HEK293 (cell line): ENCODE measurements around the gene HLA-DOB.

Experiments
- FEZF1 ChIP-seq: fragments of 450-650 bp; formaldehyde crosslinking; IDR thresholded peaks from 2 replicates; pipeline ENCODE4 v1.5.1; 2016; ENCODE audit warnings: missing biosample characterization, missing genetic modification characterization
- PBX3 ChIP-seq: sonication (generic); formaldehyde crosslinking; IDR thresholded peaks from 2 replicates; pipeline ENCODE4 v1.8.1; 2022; ENCODE audit warnings: mild to moderate bottlenecking, moderate library complexity, missing genetic modification reagents
- PRDM10 ChIP-seq: fragments of 450-650 bp; formaldehyde crosslinking; IDR thresholded peaks from 2 replicates; pipeline ENCODE4 v1.5.1; 2016; ENCODE audit warnings: missing biosample characterization, missing genetic modification characterization
- PRDM2 ChIP-seq: fragments of 450-650 bp; formaldehyde crosslinking; IDR thresholded peaks from 2 replicates; pipeline ENCODE4 v1.5.1; 2016; ENCODE audit warnings: missing biosample characterization, missing genetic modification characterization, borderline replicate concordance
- PRDM4 ChIP-seq: fragments of 450-650 bp; formaldehyde crosslinking; IDR thresholded peaks from 2 replicates; pipeline ENCODE4 v1.5.1; 2017; ENCODE audit warnings: missing biosample characterization, missing genetic modification characterization
- SP7 ChIP-seq: fragments of 450-650 bp; formaldehyde crosslinking; IDR thresholded peaks from 2 replicates; pipeline ENCODE4 v1.5.1; 2016; ENCODE audit warnings: missing biosample characterization, missing genetic modification characterization
- TCF7L2 ChIP-seq: IDR thresholded peaks from 2 replicates; pipeline ENCODE4 v1.6.1; 2011; ENCODE audit warnings: low read depth, mild to moderate bottlenecking, inconsistent platforms, low read length, moderate library complexity, borderline replicate concordance
- YY1 ChIP-seq: fragments of 450-650 bp; formaldehyde crosslinking; IDR thresholded peaks from 2 replicates; pipeline ENCODE4 v1.5.1; 2018; ENCODE audit warnings: missing biosample characterization, missing genetic modification characterization
- ZBTB21 ChIP-seq: fragments of 450-650 bp; formaldehyde crosslinking; IDR thresholded peaks from 2 replicates; pipeline ENCODE4 v1.5.1; 2017; ENCODE audit warnings: missing biosample characterization, missing genetic modification characterization
- ZFP41 ChIP-seq: fragments of 450-650 bp; formaldehyde crosslinking; IDR thresholded peaks from 2 replicates; pipeline ENCODE4 v1.5.1; 2016; ENCODE audit warnings: missing biosample characterization, missing genetic modification characterization, borderline replicate concordance
- ZNF19 ChIP-seq: fragments of 450-650 bp; formaldehyde crosslinking; IDR thresholded peaks from 2 replicates; pipeline ENCODE4; 2016; ENCODE audit warnings: missing biosample characterization, missing genetic modification characterization, low read depth
- ZNF335 ChIP-seq: fragments of 450-650 bp; formaldehyde crosslinking; conservative IDR thresholded peaks from 2 replicates; pipeline ENCODE4 v1.5.1; 2016; ENCODE audit warnings: missing biosample characterization, missing genetic modification characterization
- ZNF37A ChIP-seq: fragments of 450-650 bp; IDR thresholded peaks from 2 replicates; pipeline ENCODE4 v1.5.1; 2018; ENCODE audit warnings: missing biosample characterization, missing genetic modification characterization
- ZNF398 ChIP-seq: fragments of 450-650 bp; formaldehyde crosslinking; IDR thresholded peaks from 2 replicates; pipeline ENCODE4 v1.5.1; 2017; ENCODE audit warnings: missing biosample characterization, missing genetic modification characterization
- ZNF501 ChIP-seq: fragments of 450-650 bp; formaldehyde crosslinking; IDR thresholded peaks from 2 replicates; pipeline ENCODE4 v1.5.1; 2016; ENCODE audit warnings: missing biosample characterization, missing genetic modification characterization
- ZNF529 ChIP-seq: fragments of 450-650 bp; formaldehyde crosslinking; IDR thresholded peaks from 2 replicates; pipeline ENCODE4 v1.5.1; 2017; ENCODE audit warnings: missing genetic modification characterization, missing biosample characterization; ENCODE audit not compliant: insufficient replicate concordance
- ZNF600 ChIP-seq: fragments of 450-650 bp; formaldehyde crosslinking; IDR thresholded peaks from 2 replicates; pipeline ENCODE4 v1.5.1; 2016; ENCODE audit warnings: missing biosample characterization, missing genetic modification characterization
- ZNF639 ChIP-seq: fragments of 450-650 bp; formaldehyde crosslinking; IDR thresholded peaks from 2 replicates; pipeline ENCODE4 v1.5.1; 2016; ENCODE audit warnings: missing biosample characterization, missing genetic modification characterization
- ZNF692 ChIP-seq: fragments of 450-650 bp; formaldehyde crosslinking; IDR thresholded peaks from 2 replicates; pipeline ENCODE4 v1.5.1; 2016; ENCODE audit warnings: missing biosample characterization, missing genetic modification characterization
- ZNF785 ChIP-seq: fragments of 450-650 bp; formaldehyde crosslinking; IDR thresholded peaks from 2 replicates; pipeline ENCODE4 v1.5.1; 2016; ENCODE audit warnings: missing biosample characterization, missing genetic modification characterization

HLA-DOB gene

GRCh38 chr6:32838114-32838958 lies 21.5 kb upstream of the HLA-DOB start, which contains the start of gene TAP2 (continued):
- no peak for TF ChIP-seq PRDM2 (tag by site-specific recombination)
- no peak for TF ChIP-seq FEZF1
- TF ChIP-seq ZNF398 (tag by site-specific recombination) = no peak
- TF ChIP-seq PBX3 = peak; percentile 82
- no peak for TF ChIP-seq ZFP41 (tag by site-specific recombination)
- TF ChIP-seq ZNF19 (tag by site-specific recombination) = no peak
- no peak for TF ChIP-seq TCF7L2
- TF ChIP-seq ZNF692 (tag by site-specific recombination) = peak; percentile 31; the same call in 1 of the 2 replicates
- peak; percentile 88 for TF ChIP-seq ZNF600 (tag by site-specific recombination)
- TF ChIP-seq ZNF335 (tag by site-specific recombination) = peak; percentile 85
- peak; percentile 52 for TF ChIP-seq SP7 (tag by site-specific recombination)
- no peak for TF ChIP-seq PRDM4 (tag by site-specific recombination)
- TF ChIP-seq ZNF785 (tag by site-specific recombination) = no peak
- no peak for TF ChIP-seq YY1
- TF ChIP-seq ZNF639 (tag by site-specific recombination) = 0 out of 2 replicates have a peak, but pooled peaks have one; percentile 19
- no peak for TF ChIP-seq ZBTB21
- no peak for TF ChIP-seq ZNF37A (tag by site-specific recombination)
- TF ChIP-seq ZNF501 (tag by site-specific recombination) = peak; percentile 58; the same call in 1 of the 2 replicates
- peak; percentile 87 for TF ChIP-seq PRDM10 (tag by site-specific recombination)
- no peak for TF ChIP-seq ZNF529 (tag by site-specific recombination)
